Daoy (cell line): Measurements from ENCODE around the gene TCEANC. TPM values are rescaled to one million over a fixed set of nuclear protein-coding genes. Genes with fewer than 3 reads are reported as not detected.

Experiments
- DNase-seq: peaks from one replicate; pipeline ENCODE4 v3.0.0-alpha.2; 2015; ENCODE audit warnings: low read depth
- total RNA-seq: library from RNA; depleted of rRNA; stranded (reverse); fragments of >200 nt; shearing (Covaris generic); gene quantifications from 2 replicates; pipeline ENCODE4 v1.2.3, GENCODE V29; 2014; rRNA removed

TCEANC gene
- total RNA-seq, 1 experiment from 2014 or later: 0.57 TPM

- DNase-seq: no peak
These were observed 39.9 kb downstream of the TCEANC start for GRCh38 chrX:13692771-13693231.

DNA sequence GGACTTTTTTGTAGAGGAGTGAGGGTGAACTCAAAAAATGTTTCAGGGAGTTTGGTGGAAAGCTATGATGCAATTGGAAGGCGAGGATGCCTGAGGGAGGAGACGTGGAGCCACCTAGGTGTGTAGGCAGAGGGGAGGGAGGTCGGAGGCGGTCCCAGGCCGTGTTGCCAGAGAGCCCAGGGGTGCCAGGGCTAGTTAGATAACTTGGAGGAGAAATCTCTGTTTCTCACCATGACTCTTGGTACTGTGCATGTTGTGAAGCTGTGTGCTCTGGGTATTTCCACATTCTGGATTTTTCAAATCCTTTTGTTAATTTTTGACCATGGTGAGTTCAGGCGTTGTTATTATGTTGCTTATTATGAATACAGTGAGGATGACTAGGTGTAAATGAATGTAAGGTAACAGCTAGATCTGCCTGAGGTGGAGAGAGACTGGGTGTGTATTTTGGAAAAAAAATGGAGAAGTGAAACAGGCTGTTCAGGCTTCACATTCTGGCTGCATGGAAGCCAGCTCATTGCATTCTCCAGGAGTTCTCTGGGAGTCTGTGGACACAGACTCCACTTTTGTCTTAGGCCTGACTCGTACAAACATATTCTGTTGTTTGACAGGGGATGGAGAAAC lies 40.5 kb downstream of the TCEANC start:
- no peak for DNase-seq

- peak; percentile 8 for DNase-seq
These were observed 41.4 kb downstream of the TCEANC start for GRCh38 chrX:13694359-13694758.

DNA sequence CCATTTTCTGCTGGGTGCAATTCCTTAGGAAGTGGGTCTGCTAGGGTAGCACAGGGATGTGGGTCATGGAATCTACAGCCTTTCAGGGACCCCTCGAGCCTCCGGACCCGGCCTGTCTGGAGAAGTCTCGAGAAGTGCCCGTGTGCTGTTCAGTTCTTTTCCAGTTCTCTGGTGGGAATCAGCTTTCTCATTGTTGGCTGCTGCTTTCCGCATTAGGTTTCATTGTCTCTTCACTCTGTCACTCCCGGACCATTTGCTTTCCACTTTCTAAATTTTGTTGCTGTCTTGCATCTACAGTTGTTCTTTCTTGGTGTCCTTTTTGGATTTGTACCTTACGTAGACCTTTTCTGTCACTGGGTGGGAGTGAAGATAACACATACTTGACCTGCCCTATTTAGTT lies 42.0 kb downstream of the TCEANC start:
- DNase-seq: no peak

DNA sequence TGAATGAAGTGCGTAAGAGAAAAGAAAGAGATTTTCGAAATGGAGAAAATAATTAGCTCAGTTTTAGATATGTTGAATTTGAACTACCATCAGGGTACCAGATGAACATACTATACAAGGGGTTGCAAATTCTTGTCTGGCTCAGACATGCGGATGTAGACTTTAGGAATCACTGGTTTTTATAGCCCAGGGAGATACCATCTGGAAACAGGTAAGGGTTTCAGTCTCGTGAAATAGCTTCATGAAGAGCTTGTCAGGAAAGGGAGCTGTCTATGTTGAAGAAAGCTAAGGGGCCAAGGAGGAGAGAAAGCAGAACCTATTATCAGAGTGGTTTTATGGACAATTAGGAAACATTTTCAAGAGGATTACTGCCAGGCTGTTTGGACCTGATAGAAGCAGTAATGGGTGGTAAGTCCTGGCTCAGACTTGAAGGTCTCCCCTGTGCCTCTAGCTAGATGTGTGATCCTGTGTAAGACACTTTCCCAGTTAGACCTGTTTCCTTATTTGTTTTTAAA lies 42.7 kb downstream of the TCEANC start:
- DNase-seq: no peak

GRCh38 chrX:13697455-13697854 lies 44.5 kb downstream of the TCEANC start:
- no peak for DNase-seq

GRCh38 chrX:13697976-13698375 lies 45.0 kb downstream of the TCEANC start:
- DNase-seq: no peak

DNA sequence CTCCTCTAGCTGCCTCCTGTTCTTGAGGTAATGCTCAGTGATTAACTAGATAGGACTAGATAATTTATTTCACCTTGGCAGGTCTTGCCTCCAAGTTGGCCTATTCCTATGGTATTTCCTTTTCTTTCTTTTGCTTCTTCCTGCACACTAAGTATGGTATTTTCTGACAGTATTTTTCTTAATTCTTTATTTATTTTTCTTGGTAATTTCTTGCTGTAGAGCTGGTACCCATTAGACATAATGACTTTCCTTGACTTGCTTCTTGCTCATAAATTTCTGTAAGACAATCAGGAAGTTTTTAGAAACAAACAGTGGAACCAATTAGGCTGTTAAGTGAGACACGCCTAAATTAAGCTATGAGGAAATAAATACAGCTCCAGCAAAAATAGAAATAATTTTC lies 45.5 kb downstream of the TCEANC start:
- DNase-seq: no peak

- DNase-seq: peak; percentile 14
These were observed 46.4 kb downstream of the TCEANC start for GRCh38 chrX:13699183-13699826.

- DNase-seq: no peak
These were observed 47.4 kb downstream of the TCEANC start for GRCh38 chrX:13700380-13700779.

GRCh38 chrX:13702111-13702789 lies 49.3 kb downstream of the TCEANC start:
- no peak for DNase-seq

DNA sequence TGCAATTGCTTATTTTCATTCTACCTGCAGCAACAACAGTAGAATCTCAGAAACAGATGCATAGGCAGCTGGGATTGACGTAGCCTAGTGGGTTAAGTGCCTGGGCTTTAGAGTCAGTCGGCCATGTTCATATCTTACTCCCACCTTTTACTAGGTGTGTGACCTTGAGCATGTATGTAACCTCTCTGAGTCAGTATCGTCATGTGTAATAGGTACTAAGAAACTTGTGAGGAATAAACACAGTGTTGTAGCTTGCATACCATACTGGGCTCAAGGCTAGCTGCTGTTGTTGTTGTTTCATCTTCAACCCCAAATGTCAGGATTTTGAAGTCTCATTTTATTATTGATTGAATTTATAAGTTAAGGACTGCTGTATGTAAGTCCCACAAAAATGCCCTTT lies 50.2 kb downstream of the TCEANC start:
- no peak for DNase-seq

GRCh38 chrX:13703589-13703988 lies 50.6 kb downstream of the TCEANC start:
- DNase-seq: no peak

- no peak for DNase-seq
These were observed 58.2 kb downstream of the TCEANC start for GRCh38 chrX:13711141-13711540.

Other genes starting within 250 kb of the TCEANC start
- 0.23 TPM in 1 of 2 replicates, not detected in the other for gene EGFL6, start 83.5 kb upstream of the TCEANC start, total RNA-seq
- 13.5 and 23.2 TPM in 2 replicates for gene RAB9A, start 36.0 kb downstream of the TCEANC start, total RNA-seq
- gene TRAPPC2, start 81.5 kb downstream of the TCEANC start, total RNA-seq: 6.7 and 14.6 TPM in 2 replicates
- gene OFD1, start 81.6 kb downstream of the TCEANC start, total RNA-seq: 6.2 and 10.2 TPM in 2 replicates
- 0.51 and 0.68 TPM in 2 replicates for gene GPM6B, start 164.0 kb downstream of the TCEANC start, total RNA-seq